PC-9 (cell line): Measurements from ENCODE around the gene REV3L. TPM values are rescaled to one million over a fixed set of nuclear protein-coding genes. Genes with fewer than 3 reads are reported as not detected.

Experiments
- BruUV-seq: library from RNA; stranded (reverse); fragments of 400-500 nt; replicated peaks from 2 replicates; lab custom pipeline; 2021; lab: Mats Ljungman, UMichigan
- CTCF ChIA-PET: fragments of 300-600 bp; sonication (Branson Sonifier 250); formaldehyde crosslinking; loops from one replicate; lab custom pipeline; 2022; ENCODE audit warnings: antibody characterized with exemption; lab: Charles Lee
- POLR2A ChIA-PET: fragments of 300-600 bp; sonication (Branson Sonifier 250); formaldehyde crosslinking; loops from one replicate; lab custom pipeline; 2022; ENCODE audit warnings: antibody characterized with exemption; ENCODE audit not compliant: unreplicated experiment; lab: Charles Lee
- DNase-seq, 2 experiments: peaks; one replicate each; pipeline versions ENCODE4 v3.0.0 to v3.0.0-alpha.2; 2015 to 2022; ENCODE audit warnings: mixed read lengths in 1 of 2
- H2AFZ ChIP-seq: fragments of 200-600 bp; sonication (generic); 2 replicates; pipeline ENCODE4 v1.8.1; 2017; ENCODE audit warnings: antibody characterized with exemption
- H3F3A ChIP-seq: fragments of 200-600 bp; sonication (generic); 2 replicates; pipeline ENCODE4 v1.8.1; 2017; ENCODE audit warnings: antibody characterized with exemption, mild to moderate bottlenecking, low read depth; ENCODE audit not compliant: insufficient read depth
- H3K27ac ChIP-seq: fragments of 200-600 bp; sonication (generic); 2 replicates; pipeline ENCODE4 v1.6.1; 2016; ENCODE audit warnings: mixed run types
- H3K27me3 ChIP-seq: fragments of 200-600 bp; sonication (generic); 2 replicates; pipeline ENCODE4 v1.6.1; 2016; ENCODE audit warnings: low read depth, mixed run types; ENCODE audit not compliant: insufficient read depth
- H3K36me3 ChIP-seq: fragments of 200-600 bp; sonication (generic); 2 replicates; pipeline ENCODE4 v1.6.1; 2016; ENCODE audit warnings: low read depth, mixed run types
- H3K4me1 ChIP-seq: fragments of 200-600 bp; sonication (generic); replicated peaks from 2 replicates; pipeline ENCODE4 v1.6.1; 2016; ENCODE audit warnings: mixed run types; ENCODE audit not compliant: insufficient read depth
- H3K4me2 ChIP-seq: fragments of 200-600 bp; sonication (generic); 2 replicates; pipeline ENCODE4 v1.6.1; 2017; ENCODE audit warnings: mixed run types
- H3K4me3 ChIP-seq: fragments of 200-600 bp; sonication (generic); 2 replicates; pipeline ENCODE4 v1.6.1; 2016; ENCODE audit warnings: mixed run types
- H3K79me2 ChIP-seq: fragments of 200-600 bp; sonication (generic); 2 replicates; pipeline ENCODE4 v1.6.1; 2017; ENCODE audit warnings: low read depth, mixed run types
- H3K9me2 ChIP-seq: fragments of 200-600 bp; sonication (generic); 2 replicates; pipeline ENCODE4 v1.8.1; 2017; ENCODE audit warnings: mild to moderate bottlenecking; ENCODE audit not compliant: insufficient read depth
- H3K9me3 ChIP-seq: fragments of 200-600 bp; sonication (generic); 2 replicates; pipeline ENCODE4 v1.8.1; 2016; ENCODE audit warnings: low read depth; ENCODE audit not compliant: insufficient read depth
- H4K20me1 ChIP-seq: fragments of 200-600 bp; sonication (generic); 2 replicates; pipeline ENCODE4 v1.8.1; 2017; ENCODE audit not compliant: insufficient read depth
- EZH2 ChIP-seq: fragments of 200-600 bp; sonication (generic); IDR thresholded peaks from 2 replicates; pipeline ENCODE4 v1.8.0; 2017; ENCODE audit warnings: antibody characterized with exemption, low read depth
- intact Hi-C: fragments of 100-400 bp; cut with micrococcal nuclease; formaldehyde crosslinking; loops from one replicate; pipeline ENCODE4 v1.10.0; 2022; ENCODE audit not compliant: unreplicated experiment
- total RNA-seq: library from RNA; stranded (reverse); gene quantifications from 2 replicates; pipeline ENCODE4 v1.2.3, GENCODE V29; 2021
- TF ChIP-seq, protein P1 (sequence below): fragments of 200-600 bp; sonication (generic); conservative IDR thresholded peaks from 2 replicates; pipeline ENCODE4 v1.6.1; 2017; ENCODE audit warnings: mixed run types, antibody characterized with exemption, mild to moderate bottlenecking, moderate library complexity

The REV3L gene
- total RNA-seq, 1 experiment from 2014 or later, result 22.9 TPM

DNA sequence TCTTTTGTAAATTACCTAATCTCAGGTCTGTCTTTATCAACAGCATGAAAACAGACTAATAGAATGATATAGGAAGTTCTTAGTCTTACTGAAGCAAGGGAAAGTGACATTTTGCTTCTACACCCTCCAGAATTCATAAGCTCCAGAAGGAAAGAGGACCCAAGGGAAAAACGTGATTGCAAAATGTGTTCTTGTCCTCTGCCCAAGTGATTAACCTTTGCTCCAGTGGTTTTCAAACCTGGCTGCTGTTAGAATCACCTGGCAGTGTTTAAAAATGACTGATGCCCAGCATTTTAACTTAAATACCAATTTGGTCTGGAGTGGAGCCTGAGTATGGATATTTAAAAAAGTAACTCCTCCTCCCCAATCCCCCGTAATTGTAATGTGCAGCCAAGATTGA, 204.3 kb downstream of the REV3L start:
- ChIA-PET POLR2A (no interaction called here), CTCF (no interaction called here)
- Histone ChIP-seq H3K4me3 (no peak overlapping the region), H4K20me1 (no peaks in the 10 kb centered on the region), H2AFZ (no peak overlapping the region), H3K36me3 (peaks cover 37% of the 10 kb centered on the region), H3K27ac (no peak overlapping the region), H3K79me2 (peaks cover 8% of the 10 kb centered on the region), H3K27me3 (no peaks in the 10 kb centered on the region), H3K9me2 (no peaks in the 10 kb centered on the region), H3K9me3 (no peaks in the 10 kb centered on the region; the same call in 1 of the 2 replicates), H3F3A (peaks cover 10% of the 10 kb centered on the region; the same call in 1 of the 2 replicates), H3K4me2 (no peak overlapping the region), H3K4me1 (peaks cover 18% of the 10 kb centered on the region)
- BruUV-seq, result no TSS peak
- no peak for DNase-seq
- intact Hi-C loops, result no loop called here
- TF ChIP-seq, protein P1, sequence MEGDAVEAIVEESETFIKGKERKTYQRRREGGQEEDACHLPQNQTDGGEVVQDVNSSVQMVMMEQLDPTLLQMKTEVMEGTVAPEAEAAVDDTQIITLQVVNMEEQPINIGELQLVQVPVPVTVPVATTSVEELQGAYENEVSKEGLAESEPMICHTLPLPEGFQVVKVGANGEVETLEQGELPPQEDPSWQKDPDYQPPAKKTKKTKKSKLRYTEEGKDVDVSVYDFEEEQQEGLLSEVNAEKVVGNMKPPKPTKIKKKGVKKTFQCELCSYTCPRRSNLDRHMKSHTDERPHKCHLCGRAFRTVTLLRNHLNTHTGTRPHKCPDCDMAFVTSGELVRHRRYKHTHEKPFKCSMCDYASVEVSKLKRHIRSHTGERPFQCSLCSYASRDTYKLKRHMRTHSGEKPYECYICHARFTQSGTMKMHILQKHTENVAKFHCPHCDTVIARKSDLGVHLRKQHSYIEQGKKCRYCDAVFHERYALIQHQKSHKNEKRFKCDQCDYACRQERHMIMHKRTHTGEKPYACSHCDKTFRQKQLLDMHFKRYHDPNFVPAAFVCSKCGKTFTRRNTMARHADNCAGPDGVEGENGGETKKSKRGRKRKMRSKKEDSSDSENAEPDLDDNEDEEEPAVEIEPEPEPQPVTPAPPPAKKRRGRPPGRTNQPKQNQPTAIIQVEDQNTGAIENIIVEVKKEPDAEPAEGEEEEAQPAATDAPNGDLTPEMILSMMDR, result no peak
- TF ChIP-seq EZH2, result no peak

DNA sequence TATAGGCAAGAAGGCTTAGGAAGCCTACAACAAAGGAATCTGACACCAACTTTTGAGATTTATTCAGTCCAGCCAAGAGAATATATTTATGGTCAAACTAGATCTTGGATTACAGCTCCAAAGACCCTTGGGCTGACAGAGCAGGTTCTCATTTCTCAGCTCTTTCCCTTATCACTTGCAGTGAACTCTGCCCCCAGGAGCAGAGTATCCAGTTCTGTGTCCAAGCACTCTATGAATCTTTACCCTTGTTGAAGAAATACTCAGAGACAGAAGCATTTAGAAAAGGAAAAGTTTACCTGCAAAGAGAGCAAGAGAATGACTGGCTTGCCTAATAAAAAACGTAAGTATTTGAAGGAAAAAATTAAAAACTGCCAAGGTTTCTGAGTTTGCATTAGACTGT, 205.2 kb downstream of the REV3L start:
- no TSS peak for BruUV-seq
- no peak for TF ChIP-seq EZH2
- TF ChIP-seq, protein P1, result no peak
- Histone ChIP-seq H3K27me3 (no peaks in the 10 kb centered on the region), H3K4me2 (no peak overlapping the region), H3K9me3 (no peaks in the 10 kb centered on the region; the same call in 1 of the 2 replicates), H3K4me3 (no peak overlapping the region), H3K36me3 (peaks cover 40% of the 10 kb centered on the region), H3K4me1 (peaks cover 18% of the 10 kb centered on the region), H3K9me2 (no peaks in the 10 kb centered on the region), H3K27ac (no peak overlapping the region), H4K20me1 (no peaks in the 10 kb centered on the region), H3F3A (peaks cover 10% of the 10 kb centered on the region; the same call in 1 of the 2 replicates), H2AFZ (no peak overlapping the region), H3K79me2 (peaks cover 11% of the 10 kb centered on the region)
- ChIA-PET CTCF (no interaction called here), POLR2A (no interaction called here)
- intact Hi-C loops, result no loop called here
- DNase-seq, result no peak

DNA sequence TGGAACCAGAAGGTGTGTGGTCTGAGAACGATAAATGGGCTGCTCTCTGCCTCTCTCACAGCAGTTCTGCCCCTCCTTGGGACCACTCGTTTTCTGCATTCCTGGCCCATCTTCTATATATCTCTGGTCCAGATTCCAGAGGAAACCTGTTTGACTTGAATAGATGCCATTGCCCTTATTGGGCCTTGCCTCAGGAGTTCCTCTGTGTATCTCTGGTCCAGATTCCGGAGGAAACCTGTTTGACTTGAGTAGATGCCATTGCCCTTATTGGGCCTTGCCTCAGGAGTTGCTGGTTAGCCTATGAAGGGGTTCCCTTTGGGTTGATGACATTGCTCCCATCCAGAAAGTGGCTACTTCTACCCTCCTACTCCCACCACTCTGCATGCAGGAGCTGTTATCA, 206.3 kb downstream of the REV3L start:
- ChIA-PET POLR2A (no interaction called here), CTCF (no interaction called here)
- intact Hi-C loops, result no loop called here

More for the DNA sequence above, 206.3 kb downstream of the REV3L start:
- Histone ChIP-seq H3K27ac (0 out of 2 replicates have a peak overlapping the region, but pooled peaks have one; percentile 14), H3K4me1 (peaks cover 18% of the 10 kb centered on the region), H3F3A (peaks cover 10% of the 10 kb centered on the region; the same call in 1 of the 2 replicates), H3K9me3 (no peaks in the 10 kb centered on the region; the same call in 1 of the 2 replicates), H4K20me1 (no peaks in the 10 kb centered on the region), H2AFZ (no peak overlapping the region), H3K27me3 (no peaks in the 10 kb centered on the region), H3K4me2 (peak overlapping the region; percentile 18; the same call in 1 of the 2 replicates), H3K4me3 (no peak overlapping the region), H3K79me2 (peaks cover 17% of the 10 kb centered on the region), H3K36me3 (peaks cover 40% of the 10 kb centered on the region), H3K9me2 (no peaks in the 10 kb centered on the region)
- peak in 1 of 2 experiments; percentile 84 for DNase-seq
- no TSS peak for BruUV-seq
- TF ChIP-seq, protein P1, result no peak
- no peak for TF ChIP-seq EZH2
